GM12878 (cell line): ENCODE results near the gene FBF1. TPM values are rescaled to one million over a fixed set of nuclear protein-coding genes. Genes with fewer than 3 reads are reported as not detected.

Experiments used
- SUPT20H ChIP-seq: IDR thresholded peaks from 2 replicates; pipeline ENCODE4 v1.6.1; 2011; ENCODE audit warnings: low read depth, mild to moderate bottlenecking, low read length, moderate library complexity, borderline replicate concordance; ENCODE audit not compliant: control insufficient read depth
- TCF3 ChIP-seq: IDR thresholded peaks from 2 replicates; pipeline ENCODE4 v1.6.1; 2012; ENCODE audit warnings: low read depth, mild to moderate bottlenecking, low read length, borderline replicate concordance; ENCODE audit not compliant: insufficient read depth
- polyA plus RNA-seq, 11 experiments: library from polyadenylated mRNA; depleted of rRNA in 4 of 11; unstranded in 6 of 11; stranded (reverse) in 5 of 11; fragments of >200 nt; fragmentation: Nextera tagmentation in 4 of 11; fragmentation: Illumina TruSeq in 1 of 11; extraction: Ambion mirVana in 4 of 11; extraction: Trizol in 1 of 11; gene quantifications; 1 replicate in 1 of 11; 2 replicates in 10 of 11; pipeline versions ENCODE4 v1.2.1 to v1.2.3, GENCODE V29; 2011 to 2016; ENCODE audit warnings: inconsistent platforms in 2 of 11, missing spikeins in 2 of 11, low read depth in 1 of 11
- total RNA-seq, 4 experiments: library from RNA; depleted of rRNA in 3 of 4; stranded (reverse); fragments of >200 nt in 3 of 4; fragmentation: Illumina TruSeq in 1 of 4; extraction: Trizol in 1 of 4; gene quantifications; 2 replicates each; pipeline versions ENCODE4 v1.2.1 to v1.2.3, GENCODE V29; 2013 to 2021
- TF ChIP-seq, protein P1 (sequence below): fragments of 450-650 bp; formaldehyde crosslinking; IDR thresholded peaks from 2 replicates; pipeline ENCODE4 v1.5.0; 2022; ENCODE audit warnings: mild to moderate bottlenecking, missing genetic modification characterization
- TF ChIP-seq, protein P2 (sequence below): fragments of 450-650 bp; formaldehyde crosslinking; IDR thresholded peaks from 2 replicates; pipeline ENCODE4 v1.4.0; 2020; ENCODE audit warnings: mild to moderate bottlenecking, moderate library complexity

The FBF1 gene
- total and polyA plus RNA-seq, 10 of the 15 experiments (the other 5 are each of a cell fraction or from before 2014, with no cell fraction given): 0.29 to 15.0 (median 7.0) TPM

DNA sequence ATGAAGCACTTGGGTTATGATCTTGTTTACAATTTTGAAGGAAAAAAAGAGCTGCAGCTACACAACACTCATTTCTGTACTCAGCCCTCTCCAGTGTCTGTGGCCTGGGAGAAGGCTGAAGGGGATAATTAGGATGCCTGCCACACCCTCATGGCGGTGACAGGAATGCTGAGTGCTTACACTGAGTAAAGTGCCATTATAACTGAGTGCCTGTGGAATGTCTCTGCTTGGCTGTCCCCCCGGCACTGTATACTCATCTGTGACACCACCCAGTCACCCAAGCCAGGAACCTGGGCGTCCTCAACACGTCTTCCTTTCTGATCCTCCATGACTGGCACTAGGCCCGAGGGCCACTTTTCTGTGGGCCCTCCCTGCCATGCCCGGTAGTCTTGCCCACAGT lies 32.6 kb downstream of the FBF1 start (continued):
- TF ChIP-seq, protein P1, sequence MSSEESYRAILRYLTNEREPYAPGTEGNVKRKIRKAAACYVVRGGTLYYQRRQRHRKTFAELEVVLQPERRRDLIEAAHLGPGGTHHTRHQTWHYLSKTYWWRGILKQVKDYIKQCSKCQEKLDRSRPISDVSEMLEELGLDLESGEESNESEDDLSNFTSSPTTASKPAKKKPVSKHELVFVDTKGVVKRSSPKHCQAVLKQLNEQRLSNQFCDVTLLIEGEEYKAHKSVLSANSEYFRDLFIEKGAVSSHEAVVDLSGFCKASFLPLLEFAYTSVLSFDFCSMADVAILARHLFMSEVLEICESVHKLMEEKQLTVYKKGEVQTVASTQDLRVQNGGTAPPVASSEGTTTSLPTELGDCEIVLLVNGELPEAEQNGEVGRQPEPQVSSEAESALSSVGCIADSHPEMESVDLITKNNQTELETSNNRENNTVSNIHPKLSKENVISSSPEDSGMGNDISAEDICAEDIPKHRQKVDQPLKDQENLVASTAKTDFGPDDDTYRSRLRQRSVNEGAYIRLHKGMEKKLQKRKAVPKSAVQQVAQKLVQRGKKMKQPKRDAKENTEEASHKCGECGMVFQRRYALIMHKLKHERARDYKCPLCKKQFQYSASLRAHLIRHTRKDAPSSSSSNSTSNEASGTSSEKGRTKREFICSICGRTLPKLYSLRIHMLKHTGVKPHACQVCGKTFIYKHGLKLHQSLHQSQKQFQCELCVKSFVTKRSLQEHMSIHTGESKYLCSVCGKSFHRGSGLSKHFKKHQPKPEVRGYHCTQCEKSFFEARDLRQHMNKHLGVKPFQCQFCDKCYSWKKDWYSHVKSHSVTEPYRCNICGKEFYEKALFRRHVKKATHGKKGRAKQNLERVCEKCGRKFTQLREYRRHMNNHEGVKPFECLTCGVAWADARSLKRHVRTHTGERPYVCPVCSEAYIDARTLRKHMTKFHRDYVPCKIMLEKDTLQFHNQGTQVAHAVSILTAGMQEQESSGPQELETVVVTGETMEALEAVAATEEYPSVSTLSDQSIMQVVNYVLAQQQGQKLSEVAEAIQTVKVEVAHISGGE: no peak
- TF ChIP-seq, protein P2, sequence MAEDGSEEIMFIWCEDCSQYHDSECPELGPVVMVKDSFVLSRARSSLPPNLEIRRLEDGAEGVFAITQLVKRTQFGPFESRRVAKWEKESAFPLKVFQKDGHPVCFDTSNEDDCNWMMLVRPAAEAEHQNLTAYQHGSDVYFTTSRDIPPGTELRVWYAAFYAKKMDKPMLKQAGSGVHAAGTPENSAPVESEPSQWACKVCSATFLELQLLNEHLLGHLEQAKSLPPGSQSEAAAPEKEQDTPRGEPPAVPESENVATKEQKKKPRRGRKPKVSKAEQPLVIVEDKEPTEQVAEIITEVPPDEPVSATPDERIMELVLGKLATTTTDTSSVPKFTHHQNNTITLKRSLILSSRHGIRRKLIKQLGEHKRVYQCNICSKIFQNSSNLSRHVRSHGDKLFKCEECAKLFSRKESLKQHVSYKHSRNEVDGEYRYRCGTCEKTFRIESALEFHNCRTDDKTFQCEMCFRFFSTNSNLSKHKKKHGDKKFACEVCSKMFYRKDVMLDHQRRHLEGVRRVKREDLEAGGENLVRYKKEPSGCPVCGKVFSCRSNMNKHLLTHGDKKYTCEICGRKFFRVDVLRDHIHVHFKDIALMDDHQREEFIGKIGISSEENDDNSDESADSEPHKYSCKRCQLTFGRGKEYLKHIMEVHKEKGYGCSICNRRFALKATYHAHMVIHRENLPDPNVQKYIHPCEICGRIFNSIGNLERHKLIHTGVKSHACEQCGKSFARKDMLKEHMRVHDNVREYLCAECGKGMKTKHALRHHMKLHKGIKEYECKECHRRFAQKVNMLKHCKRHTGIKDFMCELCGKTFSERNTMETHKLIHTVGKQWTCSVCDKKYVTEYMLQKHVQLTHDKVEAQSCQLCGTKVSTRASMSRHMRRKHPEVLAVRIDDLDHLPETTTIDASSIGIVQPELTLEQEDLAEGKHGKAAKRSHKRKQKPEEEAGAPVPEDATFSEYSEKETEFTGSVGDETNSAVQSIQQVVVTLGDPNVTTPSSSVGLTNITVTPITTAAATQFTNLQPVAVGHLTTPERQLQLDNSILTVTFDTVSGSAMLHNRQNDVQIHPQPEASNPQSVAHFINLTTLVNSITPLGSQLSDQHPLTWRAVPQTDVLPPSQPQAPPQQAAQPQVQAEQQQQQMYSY (CRISPR knock-in tag): no peak
- TF ChIP-seq SUPT20H: no peak
- TF ChIP-seq TCF3: no peak
